ENCODE measurements around the gene IRAK3. TPM values are rescaled to one million over a fixed set of nuclear protein-coding genes. Genes with fewer than 3 reads are reported as not detected.
"Not testable (repeated sequence)": the region's sequence is repeated elsewhere in the genome, so short reads cannot be mapped to it uniquely, and the experiment has no call there.

The IRAK3 gene
- polyA plus RNA-seq, 2 donors, result 0.73 to 0.76 TPM

DNA sequence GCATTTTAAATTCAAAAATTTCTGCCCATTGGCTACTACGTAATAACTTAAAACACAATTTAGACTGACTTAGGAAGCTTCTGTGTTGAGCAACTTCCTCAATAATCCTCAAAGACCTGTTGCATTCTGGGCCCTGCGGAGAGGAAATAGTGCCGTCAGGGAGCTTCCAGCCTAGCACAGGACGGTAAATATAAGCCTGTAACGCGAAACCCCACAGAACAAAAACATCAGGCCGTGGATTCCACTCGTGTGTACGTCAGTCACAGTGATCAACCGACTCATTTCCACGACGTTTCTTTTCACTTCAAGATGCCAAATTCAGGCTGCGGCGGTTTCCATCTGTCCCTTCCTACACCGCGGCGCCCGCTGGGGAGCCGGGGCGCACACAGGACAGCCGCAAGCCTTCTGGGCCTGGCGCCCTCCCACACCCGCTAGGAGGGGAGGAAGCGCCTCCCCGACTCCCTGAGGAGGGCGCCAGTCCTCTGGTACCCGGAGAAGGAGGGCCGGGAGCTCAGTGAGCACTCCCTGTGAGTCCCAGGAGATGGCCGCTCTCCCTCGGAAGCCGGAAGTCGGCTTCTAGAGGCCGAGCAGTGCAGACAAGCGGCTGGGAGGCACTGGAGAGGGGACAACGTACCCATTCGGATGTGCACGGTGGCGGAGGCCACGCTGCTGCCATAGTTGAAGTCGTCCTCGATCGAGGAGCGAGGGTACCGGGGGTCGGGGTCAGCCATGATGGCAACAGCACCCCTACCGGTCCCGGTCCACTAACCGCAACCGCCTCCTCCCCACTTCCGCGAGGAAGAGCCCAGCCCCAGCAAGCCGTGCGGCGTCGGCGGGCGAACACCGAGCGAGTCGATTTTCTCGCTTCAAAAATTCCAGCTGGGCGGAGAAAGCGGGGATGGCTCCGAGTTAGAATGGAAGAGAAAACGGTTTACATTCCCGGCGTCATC lies 19.5 kb upstream of the IRAK3 start, which contains the start of gene TMBIM4:
Gene TMBIM4, minus strand, starts transcription at position 776 of the 950 bp plus-strand sequence. Its CDS starts 45 bp downstream, at position 731.
- WGBS, 2 donors, result 0% methylated on average over 65 to 67 of the region's 67 CpGs
- Histone ChIP-seq H3K27ac (ENCODE audit: low read depth in 2 of 2, low read length in 1 of 2) (peak within 1 kb of the TSS; percentile 99 to 100), H3K27me3 (ENCODE audit: control insufficient read depth in 1 of 2, insufficient read depth in 2 of 2, low read length in 2 of 2) (no peaks in the 10 kb centered on the region), H3K4me3 (ENCODE audit: low read depth in 1 of 2, low read length in 2 of 2) (peak within 1 kb of the TSS; percentile 86 to 92), H3K4me1 (ENCODE audit: control insufficient read depth in 2 of 2, insufficient read depth in 2 of 2, low read length in 1 of 2) (no peaks in the 10 kb centered on the region), H3K36me3 (ENCODE audit: control insufficient read depth in 2 of 2, insufficient read depth in 2 of 2, low read length in 1 of 2) (no peaks in the 10 kb centered on the region), H3K9me3 (ENCODE audit: control insufficient read depth in 2 of 2, insufficient read depth in 1 of 2, low read depth in 1 of 2, low read length in 1 of 2) (no peaks in the 10 kb centered on the region)

GRCh38 chr12:66170606-66171005 lies 18.4 kb upstream of the IRAK3 start:
- H3K4me1 ChIP-seq (ENCODE audit: control insufficient read depth in 2 of 2, insufficient read depth in 2 of 2, low read length in 1 of 2), result no peaks in the 10 kb centered on the region
- H3K9me3 ChIP-seq (ENCODE audit: control insufficient read depth in 2 of 2, insufficient read depth in 1 of 2, low read depth in 1 of 2, low read length in 1 of 2), result no peaks in the 10 kb centered on the region
- H3K36me3 ChIP-seq (ENCODE audit: control insufficient read depth in 2 of 2, insufficient read depth in 2 of 2, low read length in 1 of 2), result no peaks in the 10 kb centered on the region
- peak overlapping the region in 1 of 2 donors; percentile 27 for H3K27ac ChIP-seq (ENCODE audit: low read depth in 2 of 2, low read length in 1 of 2)
- no peak overlapping the region for H3K4me3 ChIP-seq (ENCODE audit: low read depth in 1 of 2, low read length in 2 of 2)
- 94 to 97% methylated on average over 3 of the region's 3 CpGs for WGBS, 2 donors
- H3K27me3 ChIP-seq (ENCODE audit: control insufficient read depth in 1 of 2, insufficient read depth in 2 of 2, low read length in 2 of 2), result no peaks in the 10 kb centered on the region

DNA sequence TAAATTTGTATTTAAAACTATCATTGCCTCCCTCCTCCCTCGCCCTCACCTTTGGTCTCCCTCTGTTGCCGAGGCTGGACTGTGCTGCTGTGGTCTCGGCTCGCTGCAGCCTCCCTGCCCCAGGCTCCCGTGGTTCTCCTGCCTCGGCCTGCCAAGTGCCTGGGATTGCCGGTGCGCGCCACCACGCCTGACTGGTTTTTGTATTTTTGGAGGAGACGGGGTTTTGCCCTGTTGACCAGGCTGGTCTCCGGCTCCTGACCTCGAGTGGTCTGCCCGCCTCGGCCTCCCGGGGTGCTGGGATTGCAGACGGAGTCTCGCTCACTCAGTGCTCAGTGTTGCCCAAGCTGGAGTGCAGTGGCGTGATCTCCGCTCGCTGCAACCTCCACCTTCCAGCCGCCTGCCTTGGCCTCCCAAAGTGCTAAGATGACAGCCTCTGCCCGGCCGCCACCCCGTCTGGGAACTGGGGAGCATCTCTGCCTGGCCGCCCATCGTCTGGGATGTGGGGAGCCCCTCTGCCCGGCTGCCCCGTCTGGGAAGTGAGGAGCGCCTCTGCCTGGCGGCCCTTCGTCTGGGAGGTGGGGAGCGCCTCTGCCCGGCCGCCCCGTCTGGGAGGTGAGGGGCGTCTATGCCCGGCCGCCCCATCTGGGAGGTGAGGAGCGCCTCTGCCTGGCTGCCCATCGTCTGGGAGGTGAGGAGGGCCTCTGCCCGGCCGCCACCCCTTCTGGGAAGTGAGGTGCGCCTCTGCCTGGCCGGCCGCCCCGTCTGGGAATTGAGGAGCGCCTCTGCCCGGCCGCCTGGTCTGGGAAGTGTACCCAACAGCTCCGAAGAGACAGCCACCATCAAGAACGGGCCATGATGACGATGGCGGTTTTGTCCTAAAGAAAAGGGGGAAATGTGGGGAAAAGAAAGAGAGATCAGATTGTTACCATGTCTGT lies 14.4 kb upstream of the IRAK3 start:
- not testable (repeated sequence) for H3K27me3 ChIP-seq (ENCODE audit: control insufficient read depth in 1 of 2, insufficient read depth in 2 of 2, low read length in 2 of 2); H3K9me3 ChIP-seq (ENCODE audit: control insufficient read depth in 2 of 2, insufficient read depth in 1 of 2, low read depth in 1 of 2, low read length in 1 of 2); H3K36me3 ChIP-seq (ENCODE audit: control insufficient read depth in 2 of 2, insufficient read depth in 2 of 2, low read length in 1 of 2); H3K27ac ChIP-seq (ENCODE audit: low read depth in 2 of 2, low read length in 1 of 2); H3K4me1 ChIP-seq (ENCODE audit: control insufficient read depth in 2 of 2, insufficient read depth in 2 of 2, low read length in 1 of 2); H3K4me3 ChIP-seq (ENCODE audit: low read depth in 1 of 2, low read length in 2 of 2)
- WGBS, 2 donors, result 95 to 96% methylated on average over 44 to 54 of the region's 54 CpGs

DNA sequence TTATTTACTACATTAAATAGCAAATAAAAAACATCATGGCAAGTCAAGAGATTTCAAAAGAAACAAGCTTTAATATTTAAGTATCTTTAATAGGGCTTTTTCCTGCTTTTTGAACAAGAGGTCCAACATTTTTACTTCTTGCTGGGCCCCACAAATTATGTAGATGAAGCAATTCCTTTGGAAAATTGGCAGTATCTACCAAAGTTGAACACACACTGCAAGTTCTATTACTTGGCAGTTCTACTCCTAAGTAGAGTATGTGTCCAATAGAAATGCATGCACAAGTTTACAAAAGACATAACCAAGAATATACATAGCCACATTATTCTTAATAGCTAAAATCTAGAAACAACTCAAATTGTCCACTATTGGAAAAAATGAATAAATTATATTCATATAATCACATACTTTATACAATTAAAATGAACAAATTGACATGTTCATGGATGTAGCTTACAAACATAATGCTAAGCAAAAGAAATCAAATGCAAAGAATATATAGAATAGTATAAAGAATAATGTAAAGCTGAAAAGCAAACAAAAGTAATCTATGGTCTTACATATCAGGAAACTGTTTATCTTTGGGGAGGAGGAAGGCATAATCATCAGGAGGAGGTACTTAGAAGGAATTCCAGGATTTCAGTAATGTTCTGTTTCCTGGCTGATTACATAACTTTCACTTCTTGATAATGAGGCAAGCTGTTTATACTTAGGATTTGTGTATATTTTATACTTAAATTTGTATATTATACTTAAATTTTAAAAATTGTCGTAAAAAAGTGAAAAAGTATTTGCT lies 12.7 kb upstream of the IRAK3 start:
- Histone ChIP-seq H3K4me3 (ENCODE audit: low read depth in 1 of 2, low read length in 2 of 2) (no peak overlapping the region), H3K4me1 (ENCODE audit: control insufficient read depth in 2 of 2, insufficient read depth in 2 of 2, low read length in 1 of 2) (no peaks in the 10 kb centered on the region)

DNA sequence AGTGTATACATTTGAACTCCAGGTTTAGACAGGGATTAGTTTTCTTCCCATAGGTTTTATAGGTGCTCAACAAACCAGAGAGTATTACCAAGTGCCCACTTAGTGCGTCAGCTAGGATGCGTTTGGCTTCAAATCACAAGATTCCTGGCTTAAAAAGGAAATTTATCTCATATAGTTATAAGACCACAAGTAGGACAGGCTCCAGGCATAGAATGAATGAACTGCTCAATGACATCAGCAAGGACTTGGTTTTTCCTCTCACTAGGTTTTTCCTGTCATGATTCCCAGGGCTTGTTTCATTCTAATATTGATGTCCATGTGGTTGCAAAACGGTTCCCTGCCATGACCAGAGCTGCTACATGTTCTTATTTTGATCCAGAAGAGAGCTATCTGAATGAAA lies 6.1 kb upstream of the IRAK3 start:
- Histone ChIP-seq H3K36me3 (ENCODE audit: control insufficient read depth in 2 of 2, insufficient read depth in 2 of 2, low read length in 1 of 2) (no peaks in the 10 kb centered on the region), H3K9me3 (ENCODE audit: control insufficient read depth in 2 of 2, insufficient read depth in 1 of 2, low read depth in 1 of 2, low read length in 1 of 2) (no peaks in the 10 kb centered on the region), H3K4me3 (ENCODE audit: low read depth in 1 of 2, low read length in 2 of 2) (no peak overlapping the region), H3K27me3 (ENCODE audit: control insufficient read depth in 1 of 2, insufficient read depth in 2 of 2, low read length in 2 of 2) (peaks cover 0 to 5% of the 10 kb centered on the region in 2 donors), H3K27ac (ENCODE audit: low read depth in 2 of 2, low read length in 1 of 2) (no peak overlapping the region), H3K4me1 (ENCODE audit: control insufficient read depth in 2 of 2, insufficient read depth in 2 of 2, low read length in 1 of 2) (no peaks in the 10 kb centered on the region)
- WGBS, 2 donors, result 76 to 81% methylated on average over 3 of the region's 3 CpGs

More for the DNA sequence above, 12.7 kb upstream of the IRAK3 start:
- Histone ChIP-seq H3K9me3 (ENCODE audit: control insufficient read depth in 2 of 2, insufficient read depth in 1 of 2, low read depth in 1 of 2, low read length in 1 of 2) (no peaks in the 10 kb centered on the region), H3K36me3 (ENCODE audit: control insufficient read depth in 2 of 2, insufficient read depth in 2 of 2, low read length in 1 of 2) (no peaks in the 10 kb centered on the region), H3K27ac (ENCODE audit: low read depth in 2 of 2, low read length in 1 of 2) (no peak overlapping the region), H3K27me3 (ENCODE audit: control insufficient read depth in 1 of 2, insufficient read depth in 2 of 2, low read length in 2 of 2) (no peaks in the 10 kb centered on the region)
- WGBS, 2 donors, result 24 to 43% methylated on average over 1 of the region's 1 CpG

GRCh38 chr12:66184822-66185221 lies 4.2 kb upstream of the IRAK3 start:
- not testable (repeated sequence) for H3K9me3 ChIP-seq (ENCODE audit: control insufficient read depth in 2 of 2, insufficient read depth in 1 of 2, low read depth in 1 of 2, low read length in 1 of 2); H3K4me1 ChIP-seq (ENCODE audit: control insufficient read depth in 2 of 2, insufficient read depth in 2 of 2, low read length in 1 of 2); H3K36me3 ChIP-seq (ENCODE audit: control insufficient read depth in 2 of 2, insufficient read depth in 2 of 2, low read length in 1 of 2); H3K27me3 ChIP-seq (ENCODE audit: control insufficient read depth in 1 of 2, insufficient read depth in 2 of 2, low read length in 2 of 2); H3K27ac ChIP-seq (ENCODE audit: low read depth in 2 of 2, low read length in 1 of 2); H3K4me3 ChIP-seq (ENCODE audit: low read depth in 1 of 2, low read length in 2 of 2)
- WGBS, 2 donors, result 88 to 98% methylated on average over 1 to 3 of the region's 3 CpGs

- H3K9me3 ChIP-seq (ENCODE audit: control insufficient read depth in 2 of 2, insufficient read depth in 1 of 2, low read depth in 1 of 2, low read length in 1 of 2), result no peaks in the 10 kb centered on the region
- peaks cover 0 to 3% of the 10 kb centered on the region in 2 donors for H3K4me1 ChIP-seq (ENCODE audit: control insufficient read depth in 2 of 2, insufficient read depth in 2 of 2, low read length in 1 of 2)
- 75 to 83% methylated on average over 2 of the region's 2 CpGs for WGBS, 2 donors
- H3K4me3 ChIP-seq (ENCODE audit: low read depth in 1 of 2, low read length in 2 of 2), result no peak overlapping the region
- H3K27me3 ChIP-seq (ENCODE audit: control insufficient read depth in 1 of 2, insufficient read depth in 2 of 2, low read length in 2 of 2), result peaks cover 0 to 5% of the 10 kb centered on the region in 2 donors
- H3K27ac ChIP-seq (ENCODE audit: low read depth in 2 of 2, low read length in 1 of 2), result no peak overlapping the region
- H3K36me3 ChIP-seq (ENCODE audit: control insufficient read depth in 2 of 2, insufficient read depth in 2 of 2, low read length in 1 of 2), result no peaks in the 10 kb centered on the region
Observed at GRCh38 chr12:66187036-66187435, 2.0 kb upstream of the IRAK3 start.

GRCh38 chr12:66187821-66188220 lies 1.2 kb upstream of the IRAK3 start:
- Histone ChIP-seq H3K4me1 (ENCODE audit: control insufficient read depth in 2 of 2, insufficient read depth in 2 of 2, low read length in 1 of 2) (peaks cover 0 to 3% of the 10 kb centered on the region in 2 donors), H3K27me3 (ENCODE audit: control insufficient read depth in 1 of 2, insufficient read depth in 2 of 2, low read length in 2 of 2) (peaks cover 0 to 5% of the 10 kb centered on the region in 2 donors), H3K4me3 (ENCODE audit: low read depth in 1 of 2, low read length in 2 of 2) (no peak overlapping the region), H3K36me3 (ENCODE audit: control insufficient read depth in 2 of 2, insufficient read depth in 2 of 2, low read length in 1 of 2) (no peaks in the 10 kb centered on the region), H3K27ac (ENCODE audit: low read depth in 2 of 2, low read length in 1 of 2) (no peak overlapping the region), H3K9me3 (ENCODE audit: control insufficient read depth in 2 of 2, insufficient read depth in 1 of 2, low read depth in 1 of 2, low read length in 1 of 2) (no peaks in the 10 kb centered on the region)
- whole genome bisulfite sequencing, 2 donors, result 92 to 93% methylated on average over 4 of the region's 4 CpGs

- Histone ChIP-seq H3K27me3 (ENCODE audit: control insufficient read depth in 1 of 2, insufficient read depth in 2 of 2, low read length in 2 of 2) (no peaks in the 10 kb centered on the region), H3K36me3 (ENCODE audit: control insufficient read depth in 2 of 2, insufficient read depth in 2 of 2, low read length in 1 of 2) (no peaks in the 10 kb centered on the region), H3K4me1 (ENCODE audit: control insufficient read depth in 2 of 2, insufficient read depth in 2 of 2, low read length in 1 of 2) (peaks cover 0 to 3% of the 10 kb centered on the region in 2 donors), H3K4me3 (ENCODE audit: low read depth in 1 of 2, low read length in 2 of 2) (peak overlapping the region; percentile 49 to 59), H3K9me3 (ENCODE audit: control insufficient read depth in 2 of 2, insufficient read depth in 1 of 2, low read depth in 1 of 2, low read length in 1 of 2) (no peaks in the 10 kb centered on the region), H3K27ac (ENCODE audit: low read depth in 2 of 2, low read length in 1 of 2) (peak overlapping the region; percentile 69 to 81)
- 16 to 19% methylated on average over 18 of the region's 18 CpGs for WGBS, 2 donors
Observed at GRCh38 chr12:66189486-66189843, 451 bp downstream of the IRAK3 start.
